Measurements from ENCODE around the gene VPS25. TPM values are rescaled to one million over a fixed set of nuclear protein-coding genes. Genes with fewer than 3 reads are reported as not detected.

Gene VPS25
- 48.2 TPM for total RNA-seq

GRCh38 chr17:42773290-42774035 lies at the start of gene VPS25:
Gene VPS25 (plus strand): TSS chr17:42773449. CDS start chr17:42773476, 27 bp downstream.

GRCh38 chr17:42744806-42745617 lies 28.2 kb upstream of the VPS25 start, which contains the start of gene EZH1:
Gene EZH1 (minus strand): TSS chr17:42745040. CDS start chr17:42728941, 16,099 bp downstream.

GRCh38 chr17:42760652-42761581 lies 12.3 kb upstream of the VPS25 start, which contains the start of gene RAMP2:
Gene RAMP2 (plus strand): TSS chr17:42761227. CDS start chr17:42761262, 35 bp downstream.

GRCh38 chr17:42779936-42780850 lies 6.9 kb downstream of the VPS25 start, which contains the start of gene WNK4:
Gene WNK4 (plus strand): TSS chr17:42780610. CDS start chr17:42780699, 89 bp downstream.

GRCh38 chr17:42798383-42799380 lies 25.4 kb downstream of the VPS25 start, which contains the start of the genes CNTD1 and COA3:
Gene CNTD1 (plus strand): TSS chr17:42798861. CDS start chr17:42799068, 207 bp downstream.
Gene COA3 (minus strand): TSS chr17:42798704. CDS start chr17:42798681, 23 bp downstream.

Other genes with a start within 250 kb of the VPS25 start
- 29.7 TPM for gene NAGLU, start 237.2 kb upstream of the VPS25 start, total RNA-seq
- 1.1 TPM for gene HSD17B1, start 220.5 kb upstream of the VPS25 start, total RNA-seq
- gene COASY, start 211.3 kb upstream of the VPS25 start, total RNA-seq, result 19.0 TPM
- gene MLX, start 206.3 kb upstream of the VPS25 start, total RNA-seq, result 29.8 TPM
- 6.5 TPM for gene PSMC3IP, start 195.7 kb upstream of the VPS25 start, total RNA-seq
- gene RETREG3, start 164.1 kb upstream of the VPS25 start, total RNA-seq, result 92.3 TPM
- gene TUBG1, start 163.8 kb upstream of the VPS25 start, total RNA-seq, result 28.0 TPM
- gene TUBG2, start 114.2 kb upstream of the VPS25 start, total RNA-seq, result 17.0 TPM
- 20.6 TPM for gene PLEKHH3, start 96.5 kb upstream of the VPS25 start, total RNA-seq
- 1.2 TPM for gene CCR10, start 91.6 kb upstream of the VPS25 start, total RNA-seq
- gene CNTNAP1, start 90.9 kb upstream of the VPS25 start, total RNA-seq, result 20.9 TPM
- 60.3 TPM for gene EZH1, start 28.4 kb upstream of the VPS25 start, total RNA-seq
- 26.2 TPM for gene RAMP2, start 12.2 kb upstream of the VPS25 start, total RNA-seq
- gene WNK4, start 7.2 kb downstream of the VPS25 start, total RNA-seq, result 0.33 TPM
- gene COA3, start 25.3 kb downstream of the VPS25 start, total RNA-seq, result 52.7 TPM
- not detected for gene CNTD1, start 25.4 kb downstream of the VPS25 start, total RNA-seq
- gene BECN1, start 50.8 kb downstream of the VPS25 start, total RNA-seq, result 76.0 TPM
- 49.4 TPM for gene PSME3, start 59.9 kb downstream of the VPS25 start, total RNA-seq
- 44.6 TPM for gene AOC2, start 71.1 kb downstream of the VPS25 start, total RNA-seq
- 18.6 TPM for gene AOC3, start 77.8 kb downstream of the VPS25 start, total RNA-seq
- gene G6PC1, start 127.3 kb downstream of the VPS25 start, total RNA-seq, result not detected
- 22.0 TPM for gene AARSD1, start 191.0 kb downstream of the VPS25 start, total RNA-seq
- gene PTGES3L, start 206.6 kb downstream of the VPS25 start, total RNA-seq, result 4.0 TPM
- 16.8 TPM for gene RUNDC1, start 207.1 kb downstream of the VPS25 start, total RNA-seq
- gene RPL27, start 225.0 kb downstream of the VPS25 start, total RNA-seq, result 706 TPM
- 9.0 TPM for gene IFI35, start 233.3 kb downstream of the VPS25 start, total RNA-seq
- gene VAT1, start 248.9 kb downstream of the VPS25 start, total RNA-seq, result 73.2 TPM